ENCODE measurements around the gene CPOX.

CPOX gene

DNA sequence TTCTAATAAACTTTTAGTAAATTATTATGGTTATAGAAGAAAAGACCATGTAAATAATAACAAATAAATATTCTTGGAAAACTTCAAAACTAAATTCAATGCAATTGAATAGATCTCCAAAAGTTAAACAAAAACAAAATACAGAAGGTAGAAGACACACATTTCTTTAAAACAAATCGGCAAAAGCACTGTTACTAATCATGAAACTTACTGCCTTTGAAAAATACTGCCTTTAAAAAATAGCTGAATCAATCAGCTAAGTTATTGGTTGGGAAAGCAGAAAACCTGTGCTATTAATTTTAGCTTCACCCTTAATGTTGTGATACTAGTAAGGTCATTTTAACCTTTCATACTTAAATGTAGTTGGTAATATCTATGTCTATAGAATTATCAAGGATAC lies 58.7 kb downstream of the CPOX start:
- no peak for DNase-seq (ENCODE audit: low read depth)

DNA sequence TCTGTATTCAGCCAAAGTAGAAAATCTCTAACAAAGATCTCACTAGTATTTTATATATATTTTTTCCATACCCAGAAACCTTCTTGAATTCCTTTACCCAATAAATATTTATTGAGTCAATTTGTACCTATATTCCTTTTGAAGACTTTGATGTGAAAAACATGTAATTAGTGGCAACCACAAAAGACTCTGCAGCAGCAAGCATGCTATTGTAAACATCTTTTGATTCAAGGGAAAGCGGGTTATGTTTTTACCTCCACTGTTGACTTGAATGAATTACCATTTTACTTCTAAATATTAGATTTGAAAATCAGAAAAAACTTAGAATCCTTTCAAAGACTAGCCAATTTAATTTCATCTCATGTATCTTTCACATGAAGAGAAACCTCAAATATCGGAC lies 59.2 kb downstream of the CPOX start:
- DNase-seq (ENCODE audit: low read depth), result no peak

DNA sequence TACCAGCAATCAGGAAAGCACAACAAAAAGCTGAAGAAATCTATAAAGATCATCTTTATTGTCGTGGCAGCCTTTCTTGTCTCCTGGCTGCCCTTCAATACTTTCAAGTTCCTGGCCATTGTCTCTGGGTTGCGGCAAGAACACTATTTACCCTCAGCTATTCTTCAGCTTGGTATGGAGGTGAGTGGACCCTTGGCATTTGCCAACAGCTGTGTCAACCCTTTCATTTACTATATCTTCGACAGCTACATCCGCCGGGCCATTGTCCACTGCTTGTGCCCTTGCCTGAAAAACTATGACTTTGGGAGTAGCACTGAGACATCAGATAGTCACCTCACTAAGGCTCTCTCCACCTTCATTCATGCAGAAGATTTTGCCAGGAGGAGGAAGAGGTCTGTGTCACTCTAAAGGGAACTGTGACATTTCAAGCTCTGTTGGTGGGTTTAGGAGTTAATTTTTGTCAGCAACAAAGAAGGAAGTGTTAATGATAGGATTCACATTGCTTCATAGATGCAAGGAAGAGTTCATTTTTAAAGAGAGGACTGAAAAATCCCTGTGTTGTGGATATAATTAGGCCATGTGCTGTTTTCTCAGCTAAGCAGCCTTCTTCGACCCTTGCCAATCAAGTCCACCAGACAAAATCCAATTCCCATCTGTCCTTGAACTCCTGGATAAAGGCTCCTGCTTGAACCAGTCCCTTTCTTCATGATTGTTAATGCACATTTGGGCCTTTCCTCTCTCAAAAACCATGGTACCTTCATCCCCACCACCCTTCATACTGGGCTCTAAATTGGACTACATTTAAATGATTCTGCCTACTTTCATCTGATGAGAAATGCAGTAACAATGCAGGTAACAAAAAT lies 60.5 kb downstream of the CPOX start:
- no peak for DNase-seq (ENCODE audit: low read depth)

DNA sequence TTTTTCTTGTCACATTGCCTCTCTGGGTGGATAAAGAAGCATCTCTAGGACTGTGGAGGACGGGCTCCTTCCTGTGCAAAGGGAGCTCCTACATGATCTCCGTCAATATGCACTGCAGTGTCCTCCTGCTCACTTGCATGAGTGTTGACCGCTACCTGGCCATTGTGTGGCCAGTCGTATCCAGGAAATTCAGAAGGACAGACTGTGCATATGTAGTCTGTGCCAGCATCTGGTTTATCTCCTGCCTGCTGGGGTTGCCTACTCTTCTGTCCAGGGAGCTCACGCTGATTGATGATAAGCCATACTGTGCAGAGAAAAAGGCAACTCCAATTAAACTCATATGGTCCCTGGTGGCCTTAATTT lies 61.2 kb downstream of the CPOX start:
- DNase-seq (ENCODE audit: low read depth), result no peak

DNA sequence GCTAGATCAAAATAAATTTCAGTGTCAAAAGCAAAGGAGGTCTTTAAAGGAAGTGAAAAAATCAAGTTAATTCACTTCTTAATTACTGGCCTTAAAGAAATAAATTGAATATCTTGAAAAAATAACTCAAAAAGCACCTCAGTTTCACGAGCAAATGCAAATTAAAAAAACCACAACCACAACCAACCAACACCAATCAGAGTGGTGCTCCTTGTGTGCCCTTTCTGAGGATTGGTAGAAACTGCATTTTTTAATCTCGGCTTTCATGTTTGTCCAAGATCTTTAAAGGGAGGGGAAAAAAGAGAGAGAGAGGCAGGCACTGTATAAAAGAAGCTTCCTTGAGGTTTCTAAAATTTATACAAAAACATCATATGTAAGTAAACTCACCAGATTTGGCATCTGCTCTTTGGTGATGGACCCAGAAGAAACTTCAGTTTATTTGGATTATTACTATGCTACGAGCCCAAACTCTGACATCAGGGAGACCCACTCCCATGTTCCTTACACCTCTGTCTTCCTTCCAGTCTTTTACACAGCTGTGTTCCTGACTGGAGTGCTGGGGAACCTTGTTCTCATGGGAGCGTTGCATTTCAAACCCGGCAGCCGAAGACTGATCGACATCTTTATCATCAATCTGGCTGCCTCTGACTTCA lies 61.7 kb downstream of the CPOX start, which contains the start of gene GPR15:
Gene GPR15, plus strand, starts transcription at position 357 of the 653 bp plus-strand sequence. Its CDS starts 56 bp downstream, at position 413.
- DNase-seq (ENCODE audit: low read depth), result no peak

DNA sequence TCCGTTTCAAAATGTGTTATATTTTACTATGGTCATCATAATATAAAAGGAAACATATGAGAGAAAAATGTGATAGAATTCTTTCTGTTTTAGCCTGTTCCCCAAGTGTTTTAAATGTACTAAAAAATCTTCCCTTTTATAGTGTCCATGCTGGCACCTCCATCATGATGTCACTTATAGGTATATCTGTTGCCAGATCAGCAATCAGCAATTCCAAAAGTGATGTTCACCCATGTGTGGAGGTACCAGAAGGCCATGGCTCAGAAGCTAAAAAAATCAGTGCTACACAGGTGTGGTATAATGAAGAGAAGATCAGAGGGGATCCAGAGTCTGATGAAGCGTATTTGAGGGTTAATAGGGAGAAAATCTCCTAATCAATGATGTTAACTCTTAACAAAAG lies 62.7 kb downstream of the CPOX start:
- no peak for DNase-seq (ENCODE audit: low read depth)

DNA sequence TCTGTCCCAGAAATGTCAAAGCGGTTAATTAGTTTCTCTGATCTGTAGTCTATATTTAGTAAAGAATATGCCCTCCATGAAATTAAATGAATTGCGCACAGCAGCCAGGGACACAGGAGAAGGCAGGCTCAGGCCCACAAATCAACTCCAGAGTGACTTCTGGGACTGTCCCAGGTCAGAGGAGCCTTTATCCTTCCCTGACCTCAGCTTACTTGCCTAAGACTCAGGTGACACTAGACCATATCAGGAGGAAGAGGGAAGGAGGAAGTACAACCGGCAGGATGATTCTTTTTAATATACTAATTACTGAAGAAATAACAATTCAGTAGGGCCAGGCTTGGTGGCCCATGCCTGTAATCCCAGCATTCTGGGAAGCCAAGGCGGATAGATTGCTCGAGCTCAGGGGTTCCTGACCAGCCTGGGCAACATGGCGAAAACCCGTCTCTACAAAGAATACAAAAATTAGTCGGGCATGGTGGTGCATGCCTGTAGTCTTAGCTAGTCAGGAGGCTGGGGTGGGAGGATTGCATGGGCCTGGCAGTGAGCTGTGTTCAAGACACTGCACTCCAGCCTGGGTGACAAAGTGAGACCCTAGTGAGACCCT lies 63.5 kb downstream of the CPOX start:
- DNase-seq (ENCODE audit: low read depth), result no peak
